Natural killer cell treated with Interleukin-12 subunit alpha and Interleukin-12 subunit beta and Interleukin-15 and Interleukin-18, amount 100 ng/mL, for 72 hours (primary cell): ENCODE results near the gene RABGAP1. TPM values are rescaled to one million over a fixed set of nuclear protein-coding genes. Genes with fewer than 3 reads are reported as not detected.

Experiments
- ATAC-seq, 2 donors: fragments of 150-1000 bp; cut with Tn5 transposase in 1 of 2; sonication (Bioruptor Pico), chemical (Tn5 transposase) in 1 of 2; 2 replicates each; pipeline ENCODE4 v1.10.0; 2021
- DNase-seq: peaks from one replicate; pipeline ENCODE4 v3.0.0; 2022; ENCODE audit warnings: low spot score
- H3K27ac Mint-ChIP-seq, 2 donors: 1 replicate in 1 of 2; 2 replicates in 1 of 2; pipeline ENCODE4 v1.8.0; 2022; ENCODE audit warnings: mixed read lengths in 2 of 2, mild to moderate bottlenecking in 1 of 2, moderate library complexity in 1 of 2
- H3K27me3 Mint-ChIP-seq, 2 donors: 1 replicate in 1 of 2; 2 replicates in 1 of 2; pipeline ENCODE4 v1.8.0; 2022; ENCODE audit warnings: mixed read lengths in 2 of 2
- H3K36me3 Mint-ChIP-seq: one replicate; pipeline ENCODE4 v1.8.0; 2022; ENCODE audit warnings: mixed read lengths
- H3K4me1 Mint-ChIP-seq, 2 donors: 1 replicate in 1 of 2; 2 replicates in 1 of 2; pipeline ENCODE4 v1.8.0; 2022; ENCODE audit warnings: low read depth in 2 of 2, mixed read lengths in 2 of 2, mild to moderate bottlenecking in 1 of 2
- H3K4me3 Mint-ChIP-seq: one replicate; pipeline ENCODE4 v1.8.0; 2022; ENCODE audit warnings: mixed read lengths
- H3K9me3 Mint-ChIP-seq: 2 replicates; pipeline ENCODE4 v1.8.0; 2022; ENCODE audit warnings: mixed read lengths
- total RNA-seq, 2 donors: library from RNA; stranded (reverse); gene quantifications; one replicate each; pipeline ENCODE4 v1.2.3, GENCODE V29; 2022

The RABGAP1 gene
- total RNA-seq, 2 donors from 2014 or later, result 27.6 to 31.2 TPM

GRCh38 chr9:123074628-123075027 lies 133.8 kb downstream of the RABGAP1 start:
- Mint-ChIP-seq H3K36me3 (peaks cover 15% of the 10 kb centered on the region), H3K27me3 (no peaks in the 10 kb centered on the region), H3K27ac (no peak overlapping the region), H3K4me1 (no peaks in the 10 kb centered on the region), H3K9me3 (no peaks in the 10 kb centered on the region), H3K4me3 (no peak overlapping the region)
- ATAC-seq, result no peak
- DNase-seq, result no peak

- Mint-ChIP-seq H3K4me3 (no peak overlapping the region), H3K27me3 (no peaks in the 10 kb centered on the region), H3K36me3 (peaks cover 17% of the 10 kb centered on the region), H3K27ac (no peak overlapping the region), H3K4me1 (no peaks in the 10 kb centered on the region), H3K9me3 (no peaks in the 10 kb centered on the region)
- no peak for ATAC-seq
- DNase-seq, result no peak
Observed at GRCh38 chr9:123080444-123080843, 139.6 kb downstream of the RABGAP1 start.

GRCh38 chr9:123081824-123082223 lies 141.0 kb downstream of the RABGAP1 start:
- ATAC-seq (no peak), DNase-seq (no peak)

GRCh38 chr9:123083680-123084079 lies 142.9 kb downstream of the RABGAP1 start:
- H3K27me3 Mint-ChIP-seq, result no peaks in the 10 kb centered on the region
- no peaks in the 10 kb centered on the region for H3K4me1 Mint-ChIP-seq
- no peaks in the 10 kb centered on the region for H3K9me3 Mint-ChIP-seq
- H3K27ac Mint-ChIP-seq, result no peak overlapping the region
- no peak overlapping the region for H3K4me3 Mint-ChIP-seq
- peaks cover 14% of the 10 kb centered on the region for H3K36me3 Mint-ChIP-seq
- ATAC-seq (no peak), DNase-seq (no peak)

More at GRCh38 chr9:123081824-123082223, 141.0 kb downstream of the RABGAP1 start:
- Mint-ChIP-seq H3K27ac (no peak overlapping the region), H3K4me1 (no peaks in the 10 kb centered on the region), H3K27me3 (no peaks in the 10 kb centered on the region), H3K9me3 (no peaks in the 10 kb centered on the region), H3K36me3 (peaks cover 17% of the 10 kb centered on the region), H3K4me3 (no peak overlapping the region)

- Mint-ChIP-seq H3K4me3 (no peak overlapping the region), H3K27me3 (no peaks in the 10 kb centered on the region), H3K4me1 (no peaks in the 10 kb centered on the region), H3K36me3 (peaks cover 11% of the 10 kb centered on the region), H3K9me3 (no peaks in the 10 kb centered on the region), H3K27ac (no peak overlapping the region)
- DNase-seq, result no peak
- no peak for ATAC-seq
Observed at GRCh38 chr9:123084256-123084655, 143.4 kb downstream of the RABGAP1 start.

GRCh38 chr9:123085916-123086315 lies 145.1 kb downstream of the RABGAP1 start:
- Mint-ChIP-seq H3K9me3 (no peaks in the 10 kb centered on the region), H3K27me3 (no peaks in the 10 kb centered on the region), H3K27ac (no peak overlapping the region), H3K36me3 (peaks cover 7% of the 10 kb centered on the region), H3K4me1 (no peaks in the 10 kb centered on the region), H3K4me3 (no peak overlapping the region)
- ATAC-seq, result no peak
- DNase-seq, result no peak

- no peak overlapping the region for H3K27ac Mint-ChIP-seq
- ATAC-seq (no peak), DNase-seq (no peak)
Observed at GRCh38 chr9:123087359-123087888, 146.6 kb downstream of the RABGAP1 start.

GRCh38 chr9:123089040-123089439 lies 148.2 kb downstream of the RABGAP1 start:
- H3K36me3 Mint-ChIP-seq, result peaks cover 7% of the 10 kb centered on the region
- H3K27ac Mint-ChIP-seq, result no peak overlapping the region
- H3K4me1 Mint-ChIP-seq, result no peaks in the 10 kb centered on the region

More at GRCh38 chr9:123087359-123087888, 146.6 kb downstream of the RABGAP1 start:
- Mint-ChIP-seq H3K36me3 (peaks cover 7% of the 10 kb centered on the region), H3K4me1 (no peaks in the 10 kb centered on the region), H3K9me3 (no peaks in the 10 kb centered on the region), H3K27me3 (no peaks in the 10 kb centered on the region), H3K4me3 (no peak overlapping the region)

GRCh38 chr9:123089790-123090189 lies 149.0 kb downstream of the RABGAP1 start:
- Mint-ChIP-seq H3K36me3 (peaks cover 7% of the 10 kb centered on the region), H3K27ac (no peak overlapping the region)

More at GRCh38 chr9:123089040-123089439, 148.2 kb downstream of the RABGAP1 start:
- no peak for DNase-seq
- Mint-ChIP-seq H3K4me3 (no peak overlapping the region), H3K27me3 (no peaks in the 10 kb centered on the region), H3K9me3 (no peaks in the 10 kb centered on the region)
- no peak for ATAC-seq

GRCh38 chr9:123090198-123090896 lies 149.5 kb downstream of the RABGAP1 start:
- no peak overlapping the region for H3K4me3 Mint-ChIP-seq
- H3K27me3 Mint-ChIP-seq, result no peaks in the 10 kb centered on the region
- no peaks in the 10 kb centered on the region for H3K4me1 Mint-ChIP-seq
- DNase-seq (no peak), ATAC-seq (no peak)
- peaks cover 7% of the 10 kb centered on the region for H3K36me3 Mint-ChIP-seq
- H3K9me3 Mint-ChIP-seq, result no peaks in the 10 kb centered on the region
- no peak overlapping the region for H3K27ac Mint-ChIP-seq

More at GRCh38 chr9:123089790-123090189, 149.0 kb downstream of the RABGAP1 start:
- DNase-seq, result no peak
- no peak for ATAC-seq
- Mint-ChIP-seq H3K27me3 (no peaks in the 10 kb centered on the region), H3K4me1 (no peaks in the 10 kb centered on the region), H3K9me3 (no peaks in the 10 kb centered on the region), H3K4me3 (no peak overlapping the region)

- H3K36me3 Mint-ChIP-seq, result peaks cover 7% of the 10 kb centered on the region
- H3K27ac Mint-ChIP-seq, result no peak overlapping the region
- H3K4me1 Mint-ChIP-seq, result no peaks in the 10 kb centered on the region
- no peak overlapping the region for H3K4me3 Mint-ChIP-seq
- H3K27me3 Mint-ChIP-seq, result no peaks in the 10 kb centered on the region
- no peaks in the 10 kb centered on the region for H3K9me3 Mint-ChIP-seq
- DNase-seq, result no peak
- no peak for ATAC-seq
Observed at GRCh38 chr9:123090956-123091355, 150.1 kb downstream of the RABGAP1 start.

GRCh38 chr9:123091459-123091858 lies 150.6 kb downstream of the RABGAP1 start:
- H3K27me3 Mint-ChIP-seq, result no peaks in the 10 kb centered on the region
- no peak overlapping the region for H3K4me3 Mint-ChIP-seq
- no peaks in the 10 kb centered on the region for H3K4me1 Mint-ChIP-seq
- ATAC-seq (no peak), DNase-seq (no peak)
- no peak overlapping the region for H3K27ac Mint-ChIP-seq
- peaks cover 7% of the 10 kb centered on the region for H3K36me3 Mint-ChIP-seq
- no peaks in the 10 kb centered on the region for H3K9me3 Mint-ChIP-seq

- no peaks in the 10 kb centered on the region for H3K9me3 Mint-ChIP-seq
- DNase-seq (no peak), ATAC-seq (no peak)
- no peaks in the 10 kb centered on the region for H3K4me1 Mint-ChIP-seq
- no peaks in the 10 kb centered on the region for H3K27me3 Mint-ChIP-seq
- H3K36me3 Mint-ChIP-seq, result peaks cover 8% of the 10 kb centered on the region
- H3K4me3 Mint-ChIP-seq, result no peak overlapping the region
- H3K27ac Mint-ChIP-seq, result no peak overlapping the region
Observed at GRCh38 chr9:123093141-123093540, 152.3 kb downstream of the RABGAP1 start.

- no peaks in the 10 kb centered on the region for H3K27me3 Mint-ChIP-seq
- no peak overlapping the region for H3K27ac Mint-ChIP-seq
- H3K36me3 Mint-ChIP-seq, result peaks cover 4% of the 10 kb centered on the region
- ATAC-seq (no peak), DNase-seq (no peak)
- H3K9me3 Mint-ChIP-seq, result no peaks in the 10 kb centered on the region
- no peak overlapping the region for H3K4me3 Mint-ChIP-seq
- H3K4me1 Mint-ChIP-seq, result no peaks in the 10 kb centered on the region
Observed at GRCh38 chr9:123096987-123097386, 156.2 kb downstream of the RABGAP1 start.
